Measurements from ENCODE around the gene SERPINA1. TPM values are rescaled to one million over a fixed set of nuclear protein-coding genes. Genes with fewer than 3 reads are reported as not detected.
A peak's percentile ranks its signal among the peaks of the same experiment; 100 is the strongest.

The SERPINA1 gene
- total and polyA plus RNA-seq, 2 of the 13 experiments (the other 11 are each of a cell fraction or from before 2014, with no cell fraction given): 3,266 to 11,015 TPM

DNA sequence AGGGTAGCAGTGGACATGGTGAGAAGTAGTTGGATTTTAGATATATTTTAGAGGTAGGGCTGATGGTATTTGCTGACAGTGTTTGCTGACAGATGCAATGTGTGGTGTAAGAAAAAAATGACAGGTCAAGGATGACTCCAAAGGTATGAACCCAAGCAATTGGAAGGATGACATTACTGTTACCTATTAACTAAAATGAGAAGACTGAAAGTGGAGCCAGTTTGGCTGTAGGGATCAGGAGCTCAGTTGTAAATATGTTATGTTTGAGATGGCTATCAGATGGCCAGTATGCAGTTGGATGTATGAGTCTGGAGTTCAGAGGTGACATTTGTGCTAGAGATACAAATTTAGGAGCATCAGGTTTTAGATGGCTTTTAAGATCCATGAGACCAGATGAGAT lies 47.9 kb downstream of the SERPINA1 start (continued):
- TF ChIP-seq TFDP2 (CRISPR knock-in tag; IDR thresholded peaks at IDR 0.05) (no peak), GLI4 (CRISPR knock-in tag; IDR thresholded peaks at IDR 0.05; ENCODE audit: borderline replicate concordance) (no peak), MAX (IDR thresholded peaks at IDR 0.05) (peak; percentile 41; the same call in 1 of the 2 replicates), ZNF747 (CRISPR knock-in tag; IDR thresholded peaks at IDR 0.05; ENCODE audit: borderline replicate concordance) (0 out of 2 replicates have a peak, but pooled peaks have one; percentile 32), ARID2 (CRISPR knock-in tag; IDR thresholded peaks at IDR 0.05; ENCODE audit: borderline replicate concordance) (no peak), KAT8 (CRISPR knock-in tag; IDR thresholded peaks at IDR 0.05) (peak; percentile 54; the same call in 1 of the 2 replicates), ZNF496 (CRISPR knock-in tag; IDR thresholded peaks at IDR 0.05; ENCODE audit: insufficient replicate concordance) (no peak), ZNF296 (CRISPR knock-in tag; conservative IDR thresholded peaks at IDR 0.05) (no peak), SRSF1 (optimal IDR thresholded peaks at IDR 0.05; ENCODE audit: low read depth, low read length) (no peak), KLF11 (CRISPR knock-in tag; IDR thresholded peaks at IDR 0.05) (no peak; the same call in 1 of the 2 replicates), SNAPC2 (CRISPR knock-in tag; IDR thresholded peaks at IDR 0.05) (peak; percentile 65; the same call in 1 of the 2 replicates), ZNF343 (CRISPR knock-in tag; IDR thresholded peaks at IDR 0.05) (no peak), TFE3 (CRISPR knock-in tag; IDR thresholded peaks at IDR 0.05) (peak; percentile 75), ISX (CRISPR knock-in tag; conservative IDR thresholded peaks at IDR 0.05) (no peak), CENPX (CRISPR knock-in tag; IDR thresholded peaks at IDR 0.05) (no peak), ZSCAN31 (CRISPR knock-in tag; IDR thresholded peaks at IDR 0.05; ENCODE audit: low read depth) (no peak), ZNF34 (CRISPR knock-in tag; IDR thresholded peaks at IDR 0.05; ENCODE audit: borderline replicate concordance) (no peak), NFIB (CRISPR knock-in tag; IDR thresholded peaks at IDR 0.05; ENCODE audit: borderline replicate concordance) (no peak), ZNF879 (CRISPR knock-in tag; IDR thresholded peaks at IDR 0.05) (no peak), NKX3-1 (CRISPR knock-in tag; IDR thresholded peaks at IDR 0.05) (peak; percentile 48; the same call in 1 of the 2 replicates), ZSCAN22 (CRISPR knock-in tag; IDR thresholded peaks at IDR 0.05) (no peak), ZSCAN9 (CRISPR knock-in tag; IDR thresholded peaks at IDR 0.05; ENCODE audit: borderline replicate concordance) (peak; percentile 39; the same call in 1 of the 2 replicates), TEAD3 (CRISPR knock-in tag; optimal IDR thresholded peaks at IDR 0.05; ENCODE audit: borderline replicate concordance) (peak; percentile 90), ZNF33B (CRISPR knock-in tag; IDR thresholded peaks at IDR 0.05) (no peak), POLR2A (IDR thresholded peaks at IDR 0.05; ENCODE audit: insufficient read depth in 1 of 2, low read depth in 2 of 2, low read length in 2 of 2) (no peak), RBM22 (optimal IDR thresholded peaks at IDR 0.05; ENCODE audit: low read length) (no peak), NR0B2 (CRISPR knock-in tag; IDR thresholded peaks at IDR 0.05) (no peak), TP53 (CRISPR knock-in tag; conservative IDR thresholded peaks at IDR 0.05) (no peak)
- TF ChIP-seq, protein P1, sequence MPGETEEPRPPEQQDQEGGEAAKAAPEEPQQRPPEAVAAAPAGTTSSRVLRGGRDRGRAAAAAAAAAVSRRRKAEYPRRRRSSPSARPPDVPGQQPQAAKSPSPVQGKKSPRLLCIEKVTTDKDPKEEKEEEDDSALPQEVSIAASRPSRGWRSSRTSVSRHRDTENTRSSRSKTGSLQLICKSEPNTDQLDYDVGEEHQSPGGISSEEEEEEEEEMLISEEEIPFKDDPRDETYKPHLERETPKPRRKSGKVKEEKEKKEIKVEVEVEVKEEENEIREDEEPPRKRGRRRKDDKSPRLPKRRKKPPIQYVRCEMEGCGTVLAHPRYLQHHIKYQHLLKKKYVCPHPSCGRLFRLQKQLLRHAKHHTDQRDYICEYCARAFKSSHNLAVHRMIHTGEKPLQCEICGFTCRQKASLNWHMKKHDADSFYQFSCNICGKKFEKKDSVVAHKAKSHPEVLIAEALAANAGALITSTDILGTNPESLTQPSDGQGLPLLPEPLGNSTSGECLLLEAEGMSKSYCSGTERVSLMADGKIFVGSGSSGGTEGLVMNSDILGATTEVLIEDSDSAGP (CRISPR knock-in tag; IDR thresholded peaks at IDR 0.05; ENCODE audit: borderline replicate concordance): no peak; the same call in 1 of the 2 replicates
